Retinal pigment epithelial cell (primary cell): ENCODE data around the gene ITGA7.

Experiments used
- DNase-seq: peaks from one replicate; pipeline ENCODE4 v3.0.0-alpha.2; 2010; ENCODE audit warnings: low read depth
- H3K4me3 ChIP-seq: 2 replicates; pipeline ENCODE4 v1.5.1; 2011; ENCODE audit warnings: mild to moderate bottlenecking, low read length, control low read depth, moderate library complexity
- CTCF ChIP-seq: conservative IDR thresholded peaks from 2 replicates; pipeline ENCODE4 v1.5.1; 2011; ENCODE audit warnings: low read depth, low read length, control low read depth, inconsistent platforms

ITGA7 gene

DNA sequence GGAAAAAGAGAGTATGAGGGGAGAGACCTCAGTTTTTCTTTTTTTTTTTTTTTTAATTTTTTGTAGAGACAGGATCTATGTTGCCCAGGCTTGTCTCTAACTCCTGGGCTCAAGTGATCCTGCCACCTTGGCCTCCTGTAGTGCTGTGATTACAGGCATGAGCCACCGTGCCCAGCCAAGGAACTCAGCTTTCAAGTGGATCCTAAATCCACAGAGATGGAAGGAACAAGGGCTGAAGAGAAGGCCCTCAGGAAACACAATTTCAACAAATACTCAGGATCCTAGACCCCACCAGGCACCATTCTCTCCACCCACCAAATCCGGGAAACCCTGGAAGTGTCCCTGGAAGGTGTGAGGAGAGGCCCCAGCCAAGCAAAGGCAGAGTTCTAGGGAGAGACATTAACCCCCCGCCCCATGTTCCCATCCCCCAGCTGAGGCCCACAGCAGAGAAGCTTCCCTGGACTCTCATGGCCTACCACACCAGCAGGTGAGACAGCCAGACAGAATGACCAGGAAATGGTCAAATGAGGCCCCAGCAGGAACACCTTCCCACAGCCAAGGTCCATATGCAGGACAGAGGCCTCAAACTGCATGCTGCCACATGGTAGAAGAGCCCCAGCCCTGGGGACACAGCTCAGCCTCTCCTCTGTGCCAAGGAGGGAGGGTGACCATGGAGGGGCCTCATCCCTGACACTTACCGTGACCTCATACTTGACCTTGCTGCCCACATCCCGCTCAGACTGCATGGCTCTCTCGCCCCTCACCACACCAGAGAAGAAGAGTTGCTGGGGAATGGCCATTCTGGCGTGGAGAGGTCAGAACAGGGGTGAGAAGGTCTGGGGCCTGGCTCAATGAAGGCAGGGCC, 14.1 kb downstream of the ITGA7 start:
- no peak for DNase-seq
- H3K4me3 ChIP-seq: no peak overlapping the region
- TF ChIP-seq CTCF: no peak

- TF ChIP-seq CTCF: no peak
- no peak overlapping the region for H3K4me3 ChIP-seq
- no peak for DNase-seq
Observed at GRCh38 chr12:55692631-55693322, 14.9 kb downstream of the ITGA7 start.

- H3K4me3 ChIP-seq: no peak overlapping the region
- no peak for TF ChIP-seq CTCF
- DNase-seq: no peak
Observed at GRCh38 chr12:55688716-55689655, 18.7 kb downstream of the ITGA7 start.

DNA sequence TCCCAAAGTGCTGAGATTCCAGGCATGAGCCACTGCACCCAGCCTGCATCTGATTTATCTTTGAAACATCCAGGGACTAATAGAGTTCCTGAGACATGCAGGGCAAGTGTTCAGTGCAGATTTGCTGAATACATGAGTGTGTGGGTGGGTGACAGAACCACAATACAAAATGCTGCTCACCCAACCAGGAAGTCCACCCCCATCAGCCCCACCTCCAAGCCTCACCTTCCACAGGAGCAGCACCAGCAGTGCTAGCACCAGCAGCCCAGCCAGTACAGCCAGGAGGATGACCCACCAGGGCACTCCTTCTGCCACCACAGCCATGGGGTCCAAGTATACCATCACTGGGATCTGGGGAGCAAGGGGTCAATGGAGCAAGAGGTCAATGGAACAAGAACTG, 20.0 kb downstream of the ITGA7 start:
- no peak overlapping the region for H3K4me3 ChIP-seq
- DNase-seq: no peak
- no peak for TF ChIP-seq CTCF

- no peak for TF ChIP-seq CTCF
- no peak overlapping the region for H3K4me3 ChIP-seq
- no peak for DNase-seq
Observed at GRCh38 chr12:55686366-55687010, 21.2 kb downstream of the ITGA7 start.

GRCh38 chr12:55685671-55686070, 22.0 kb downstream of the ITGA7 start:
- DNase-seq: no peak
- no peak for TF ChIP-seq CTCF

More at GRCh38 chr12:55685671-55686070, 22.0 kb downstream of the ITGA7 start:
- H3K4me3 ChIP-seq: no peak overlapping the region
